ENCODE measurements around the gene AGTPBP1.

The AGTPBP1 gene

GRCh38 chr9:85511746-85512145 is 230.0 kb downstream of the AGTPBP1 start:
- H3K4me3 ChIP-seq (ENCODE audit: low read depth, low read length): no peak overlapping the region
- TF ChIP-seq CTCF (IDR thresholded peaks at IDR 0.05; ENCODE audit: low read depth, low read length): no peak

GRCh38 chr9:85510830-85511504 is 230.8 kb downstream of the AGTPBP1 start:
- H3K4me3 ChIP-seq (ENCODE audit: low read depth, low read length): no peak overlapping the region
- no peak for TF ChIP-seq CTCF (IDR thresholded peaks at IDR 0.05; ENCODE audit: low read depth, low read length)

- TF ChIP-seq CTCF (IDR thresholded peaks at IDR 0.05; ENCODE audit: low read depth, low read length): no peak
Observed at GRCh38 chr9:85508616-85509015, 233.1 kb downstream of the AGTPBP1 start.

GRCh38 chr9:85505612-85506011 is 236.1 kb downstream of the AGTPBP1 start:
- no peak for TF ChIP-seq CTCF (IDR thresholded peaks at IDR 0.05; ENCODE audit: low read depth, low read length)
- H3K4me3 ChIP-seq (ENCODE audit: low read depth, low read length): no peak overlapping the region

More at GRCh38 chr9:85508616-85509015, 233.1 kb downstream of the AGTPBP1 start:
- no peak overlapping the region for H3K4me3 ChIP-seq (ENCODE audit: low read depth, low read length)

- TF ChIP-seq CTCF (IDR thresholded peaks at IDR 0.05; ENCODE audit: low read depth, low read length): no peak
- H3K4me3 ChIP-seq (ENCODE audit: low read depth, low read length): no peak overlapping the region
Observed at GRCh38 chr9:85502815-85503655, 238.7 kb downstream of the AGTPBP1 start.

- no peak overlapping the region for H3K4me3 ChIP-seq (ENCODE audit: low read depth, low read length)
- no peak for TF ChIP-seq CTCF (IDR thresholded peaks at IDR 0.05; ENCODE audit: low read depth, low read length)
Observed at GRCh38 chr9:85501882-85502281, 239.9 kb downstream of the AGTPBP1 start.

GRCh38 chr9:85501456-85501855 is 240.3 kb downstream of the AGTPBP1 start:
- TF ChIP-seq CTCF (IDR thresholded peaks at IDR 0.05; ENCODE audit: low read depth, low read length): no peak
- no peak overlapping the region for H3K4me3 ChIP-seq (ENCODE audit: low read depth, low read length)
